Kidney epithelial cell (primary cell): ENCODE data around the gene CHD6. TPM values are rescaled to one million over a fixed set of nuclear protein-coding genes. Genes with fewer than 3 reads are reported as not detected.

ENCODE experiments used
- DNase-seq: peaks from one replicate; pipeline ENCODE4 v3.0.0-alpha.2; 2010; ENCODE audit warnings: low read depth
- H3K27me3 ChIP-seq: 2 replicates; pipeline ENCODE4 v1.6.0; 2011; ENCODE audit warnings: low read length; ENCODE audit not compliant: control insufficient read depth, insufficient read depth
- H3K36me3 ChIP-seq: 2 replicates; pipeline ENCODE4 v1.5.1; 2011; ENCODE audit warnings: low read length; ENCODE audit not compliant: control insufficient read depth, insufficient read depth
- H3K4me3 ChIP-seq: 2 replicates; pipeline ENCODE4 v1.5.1; 2011; ENCODE audit warnings: low read depth, mild to moderate bottlenecking, control low read depth, low read length
- total RNA-seq: library from RNA; depleted of rRNA; stranded (reverse); fragments of >200 nt; gene quantifications from 2 replicates; pipeline ENCODE4 v1.2.3, GENCODE V29; 2015
- TF ChIP-seq, protein P1 (sequence below): IDR thresholded peaks from 2 replicates; pipeline ENCODE4 v1.5.1; 2011; ENCODE audit warnings: mild to moderate bottlenecking, moderate library complexity, low read length, control low read depth, inconsistent platforms; ENCODE audit not compliant: insufficient read depth, poor library complexity, severe bottlenecking

Gene CHD6
- total RNA-seq, 1 donor from 2014 or later, result 19.6 TPM

DNA sequence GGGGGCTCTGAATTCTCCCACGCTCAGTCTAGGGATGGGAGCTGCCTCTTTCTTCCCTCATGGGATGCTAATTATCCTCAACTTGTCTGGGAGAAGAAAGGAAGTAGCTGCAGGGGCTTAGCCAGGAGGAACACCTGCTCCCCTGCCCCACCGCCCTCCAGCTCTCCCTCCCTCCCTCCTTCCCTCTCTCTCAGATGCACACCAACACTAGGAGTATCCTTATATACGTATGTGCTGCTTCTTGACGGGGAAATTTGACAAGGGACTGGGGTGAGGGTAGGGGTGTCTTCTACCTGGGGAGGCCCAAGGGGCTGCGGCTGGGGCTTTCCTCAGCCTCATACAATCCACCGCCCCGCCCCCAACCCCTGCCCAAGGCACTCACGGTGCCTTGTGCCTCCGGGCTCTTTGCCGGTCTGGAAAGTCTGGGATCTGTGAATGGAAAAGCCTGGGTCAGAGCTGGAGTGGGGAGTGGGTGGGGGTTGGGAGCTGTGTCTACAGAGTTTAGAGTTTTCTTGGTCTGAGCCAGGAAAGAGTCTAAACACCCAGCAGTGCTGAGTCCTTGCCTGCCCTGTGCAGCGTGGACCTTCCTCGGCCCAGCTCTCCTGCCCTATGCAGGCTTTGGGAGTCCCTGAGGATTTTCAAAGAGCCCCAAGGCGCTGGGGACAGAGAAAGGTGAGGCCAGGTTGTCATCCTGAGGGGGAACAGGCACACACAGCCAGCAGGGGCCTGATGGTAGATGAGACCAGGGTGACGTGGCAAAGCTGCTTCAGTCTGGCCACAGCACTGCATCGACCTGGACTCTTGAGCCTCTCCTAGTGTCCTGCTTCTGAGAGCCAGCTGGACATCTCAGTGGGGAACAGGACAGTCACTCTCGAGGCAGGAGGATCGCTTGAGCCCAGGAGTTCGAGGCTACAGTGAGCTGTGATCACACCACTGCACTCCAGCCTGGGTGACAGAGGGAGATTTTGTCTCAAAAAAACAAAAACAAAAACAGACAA, 222.2 kb downstream of the CHD6 start:
- H3K36me3 ChIP-seq, result no peaks in the 10 kb centered on the region
- H3K4me3 ChIP-seq, result no peak overlapping the region
- TF ChIP-seq, protein P1, sequence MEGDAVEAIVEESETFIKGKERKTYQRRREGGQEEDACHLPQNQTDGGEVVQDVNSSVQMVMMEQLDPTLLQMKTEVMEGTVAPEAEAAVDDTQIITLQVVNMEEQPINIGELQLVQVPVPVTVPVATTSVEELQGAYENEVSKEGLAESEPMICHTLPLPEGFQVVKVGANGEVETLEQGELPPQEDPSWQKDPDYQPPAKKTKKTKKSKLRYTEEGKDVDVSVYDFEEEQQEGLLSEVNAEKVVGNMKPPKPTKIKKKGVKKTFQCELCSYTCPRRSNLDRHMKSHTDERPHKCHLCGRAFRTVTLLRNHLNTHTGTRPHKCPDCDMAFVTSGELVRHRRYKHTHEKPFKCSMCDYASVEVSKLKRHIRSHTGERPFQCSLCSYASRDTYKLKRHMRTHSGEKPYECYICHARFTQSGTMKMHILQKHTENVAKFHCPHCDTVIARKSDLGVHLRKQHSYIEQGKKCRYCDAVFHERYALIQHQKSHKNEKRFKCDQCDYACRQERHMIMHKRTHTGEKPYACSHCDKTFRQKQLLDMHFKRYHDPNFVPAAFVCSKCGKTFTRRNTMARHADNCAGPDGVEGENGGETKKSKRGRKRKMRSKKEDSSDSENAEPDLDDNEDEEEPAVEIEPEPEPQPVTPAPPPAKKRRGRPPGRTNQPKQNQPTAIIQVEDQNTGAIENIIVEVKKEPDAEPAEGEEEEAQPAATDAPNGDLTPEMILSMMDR, result no peak
- no peak for DNase-seq
- H3K27me3 ChIP-seq, result no peaks in the 10 kb centered on the region

- TF ChIP-seq, protein P1, result no peak
- Histone ChIP-seq H3K36me3 (no peaks in the 10 kb centered on the region), H3K4me3 (no peak overlapping the region), H3K27me3 (no peaks in the 10 kb centered on the region)
- no peak for DNase-seq
Measured at GRCh38 chr20:41394931-41395666, 223.1 kb downstream of the CHD6 start.

DNA sequence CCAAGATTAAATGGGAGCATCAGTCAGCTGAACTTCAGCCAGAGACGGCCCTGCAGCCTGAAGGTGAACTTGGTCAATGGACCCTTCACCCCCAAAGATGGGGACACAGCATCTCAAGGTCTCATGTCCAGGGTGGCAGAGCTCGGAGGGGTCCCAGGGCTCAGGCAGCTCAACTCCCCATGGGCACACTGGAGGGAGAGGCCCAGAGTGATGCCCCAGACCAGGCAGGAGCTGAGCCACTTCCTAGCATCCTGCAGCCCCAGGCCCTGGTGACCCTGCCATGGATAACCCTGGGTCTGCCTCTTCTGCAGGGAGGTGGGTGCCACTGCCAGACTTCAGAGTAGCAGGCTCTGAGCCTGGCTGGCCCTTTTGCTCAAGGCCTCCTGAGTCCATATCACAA, 224.1 kb downstream of the CHD6 start:
- no peak for DNase-seq
- TF ChIP-seq, protein P1, result no peak
- no peaks in the 10 kb centered on the region for H3K27me3 ChIP-seq
- no peaks in the 10 kb centered on the region for H3K36me3 ChIP-seq
- no peak overlapping the region for H3K4me3 ChIP-seq

- Histone ChIP-seq H3K36me3 (no peaks in the 10 kb centered on the region), H3K4me3 (no peak overlapping the region), H3K27me3 (no peaks in the 10 kb centered on the region)
- DNase-seq, result no peak
- TF ChIP-seq, protein P1, result no peak
Measured at GRCh38 chr20:41393705-41394066, 224.5 kb downstream of the CHD6 start.

DNA sequence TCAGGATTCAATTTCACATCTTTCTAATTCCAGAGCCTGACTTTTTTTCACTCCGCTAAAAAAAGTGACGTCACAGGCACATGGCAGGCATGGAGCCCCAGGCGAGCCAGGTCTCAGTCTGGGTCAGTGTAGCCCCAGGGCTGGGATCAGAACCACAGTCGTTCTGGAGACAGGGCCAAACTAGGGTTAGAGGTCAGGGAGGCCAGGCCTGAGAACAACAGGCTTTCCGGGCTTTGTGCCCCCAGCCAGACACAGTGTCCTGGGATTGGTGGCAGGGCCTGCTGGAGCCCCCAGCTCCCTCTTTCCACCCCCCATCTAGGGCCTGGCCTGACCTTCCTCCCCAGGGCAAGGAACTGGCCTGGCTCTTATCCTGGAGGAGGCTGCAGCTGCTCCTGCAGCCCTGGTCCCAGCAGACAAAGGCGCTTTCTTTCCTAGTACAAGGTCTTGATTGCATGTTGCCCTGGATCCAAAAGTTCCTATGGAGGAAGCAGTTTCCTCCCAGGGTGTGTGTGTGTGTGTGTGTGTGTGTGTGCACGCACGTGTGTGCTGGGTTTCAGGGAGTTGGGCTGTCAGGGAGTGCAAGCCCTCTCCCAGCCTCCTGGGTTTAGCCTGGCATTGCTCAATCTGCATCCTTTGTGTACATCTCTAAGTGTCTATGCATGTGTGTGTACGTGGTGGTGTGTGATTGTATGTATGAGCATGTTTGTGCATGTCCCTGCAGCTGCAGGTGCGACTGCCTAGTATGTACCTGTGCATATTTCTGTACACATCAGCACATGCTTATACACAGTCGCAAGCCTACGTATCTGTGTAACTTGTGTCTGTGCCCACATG, 225.1 kb downstream of the CHD6 start:
- H3K27me3 ChIP-seq, result no peaks in the 10 kb centered on the region
- TF ChIP-seq, protein P1, result no peak
- DNase-seq, result no peak

More for the DNA sequence above, 225.1 kb downstream of the CHD6 start:
- Histone ChIP-seq H3K4me3 (no peak overlapping the region), H3K36me3 (no peaks in the 10 kb centered on the region)
